GM12864 (cell line): ENCODE results near the gene DPYSL4.

ENCODE experiments used
- DNase-seq: peaks from one replicate; pipeline ENCODE4 v3.0.0-alpha.2; 2011; ENCODE audit warnings: low read depth
- H3K4me3 ChIP-seq: 2 replicates; pipeline ENCODE4 v1.5.1; 2011; ENCODE audit warnings: mild to moderate bottlenecking, low read depth, low read length, control low read depth
- TF ChIP-seq, protein P1 (sequence below): IDR thresholded peaks from 2 replicates; pipeline ENCODE4 v1.5.1; 2011; ENCODE audit warnings: low read depth, mild to moderate bottlenecking, moderate library complexity, low read length, control low read depth, inconsistent platforms; ENCODE audit errors: missing control alignments

The DPYSL4 gene

DNA sequence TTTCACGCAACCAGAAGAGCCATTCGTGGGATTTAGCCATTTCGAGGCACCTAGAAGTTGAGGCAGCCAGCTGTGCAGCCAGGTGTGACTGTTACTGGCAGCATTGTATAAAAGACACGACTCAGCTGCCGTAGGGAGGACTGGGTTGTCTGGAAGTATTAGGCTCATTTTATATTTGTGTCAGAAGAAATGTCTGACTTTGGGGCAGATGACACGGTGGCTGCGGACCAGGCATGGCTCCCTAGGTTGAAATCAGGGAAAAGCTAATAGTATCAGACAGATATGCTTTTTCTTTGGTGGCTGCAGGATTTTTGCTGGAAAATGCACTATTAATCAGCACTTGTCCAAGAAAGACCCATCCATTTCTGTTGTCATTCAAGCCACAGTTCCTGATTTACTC is 4.2 kb upstream of the DPYSL4 start:
- H3K4me3 ChIP-seq: no peak overlapping the region
- no peak for DNase-seq
- TF ChIP-seq, protein P1, sequence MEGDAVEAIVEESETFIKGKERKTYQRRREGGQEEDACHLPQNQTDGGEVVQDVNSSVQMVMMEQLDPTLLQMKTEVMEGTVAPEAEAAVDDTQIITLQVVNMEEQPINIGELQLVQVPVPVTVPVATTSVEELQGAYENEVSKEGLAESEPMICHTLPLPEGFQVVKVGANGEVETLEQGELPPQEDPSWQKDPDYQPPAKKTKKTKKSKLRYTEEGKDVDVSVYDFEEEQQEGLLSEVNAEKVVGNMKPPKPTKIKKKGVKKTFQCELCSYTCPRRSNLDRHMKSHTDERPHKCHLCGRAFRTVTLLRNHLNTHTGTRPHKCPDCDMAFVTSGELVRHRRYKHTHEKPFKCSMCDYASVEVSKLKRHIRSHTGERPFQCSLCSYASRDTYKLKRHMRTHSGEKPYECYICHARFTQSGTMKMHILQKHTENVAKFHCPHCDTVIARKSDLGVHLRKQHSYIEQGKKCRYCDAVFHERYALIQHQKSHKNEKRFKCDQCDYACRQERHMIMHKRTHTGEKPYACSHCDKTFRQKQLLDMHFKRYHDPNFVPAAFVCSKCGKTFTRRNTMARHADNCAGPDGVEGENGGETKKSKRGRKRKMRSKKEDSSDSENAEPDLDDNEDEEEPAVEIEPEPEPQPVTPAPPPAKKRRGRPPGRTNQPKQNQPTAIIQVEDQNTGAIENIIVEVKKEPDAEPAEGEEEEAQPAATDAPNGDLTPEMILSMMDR: no peak

GRCh38 chr10:132183046-132183445 is 3.7 kb upstream of the DPYSL4 start:
- DNase-seq: no peak
- no peak overlapping the region for H3K4me3 ChIP-seq
- TF ChIP-seq, protein P1: no peak

DNA sequence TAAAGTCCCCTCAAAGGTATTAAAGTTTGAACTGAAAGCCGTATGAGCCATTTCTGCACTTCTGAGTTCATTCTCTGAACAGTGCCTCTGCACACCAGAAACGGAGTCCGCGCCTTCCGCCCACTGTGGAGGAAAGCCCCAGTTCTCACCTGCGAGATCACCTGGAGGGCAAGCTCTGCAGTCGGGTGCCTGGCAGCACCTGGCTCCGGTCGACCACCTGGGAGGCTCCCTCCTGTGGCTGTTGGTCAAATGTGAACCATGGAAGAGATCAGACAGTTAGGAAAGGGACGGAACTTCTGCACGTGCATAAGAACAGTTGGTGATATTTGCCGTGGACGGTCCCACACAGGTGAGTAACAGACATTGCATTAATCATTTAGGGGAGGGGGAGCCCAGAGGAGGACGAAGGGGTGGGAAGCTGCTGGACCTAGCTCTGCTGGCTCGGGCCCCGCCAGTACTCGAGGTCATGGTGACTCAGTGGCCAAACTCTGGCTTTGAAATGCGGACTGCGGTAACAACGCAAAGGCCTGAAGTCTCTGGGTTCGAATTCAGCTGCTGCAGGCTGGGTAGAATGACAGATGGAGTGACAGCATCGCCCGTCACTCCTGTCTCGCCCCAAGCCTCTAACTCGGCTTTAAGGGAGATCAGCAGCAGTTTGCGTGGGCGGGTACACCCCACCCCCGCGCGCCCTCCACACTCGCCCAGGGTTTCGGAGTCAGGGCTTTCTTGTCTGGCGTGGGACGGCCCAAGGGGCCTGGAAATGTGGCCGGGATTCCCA is 1.7 kb upstream of the DPYSL4 start:
- no peak overlapping the region for H3K4me3 ChIP-seq
- TF ChIP-seq, protein P1: no peak
- no peak for DNase-seq

DNA sequence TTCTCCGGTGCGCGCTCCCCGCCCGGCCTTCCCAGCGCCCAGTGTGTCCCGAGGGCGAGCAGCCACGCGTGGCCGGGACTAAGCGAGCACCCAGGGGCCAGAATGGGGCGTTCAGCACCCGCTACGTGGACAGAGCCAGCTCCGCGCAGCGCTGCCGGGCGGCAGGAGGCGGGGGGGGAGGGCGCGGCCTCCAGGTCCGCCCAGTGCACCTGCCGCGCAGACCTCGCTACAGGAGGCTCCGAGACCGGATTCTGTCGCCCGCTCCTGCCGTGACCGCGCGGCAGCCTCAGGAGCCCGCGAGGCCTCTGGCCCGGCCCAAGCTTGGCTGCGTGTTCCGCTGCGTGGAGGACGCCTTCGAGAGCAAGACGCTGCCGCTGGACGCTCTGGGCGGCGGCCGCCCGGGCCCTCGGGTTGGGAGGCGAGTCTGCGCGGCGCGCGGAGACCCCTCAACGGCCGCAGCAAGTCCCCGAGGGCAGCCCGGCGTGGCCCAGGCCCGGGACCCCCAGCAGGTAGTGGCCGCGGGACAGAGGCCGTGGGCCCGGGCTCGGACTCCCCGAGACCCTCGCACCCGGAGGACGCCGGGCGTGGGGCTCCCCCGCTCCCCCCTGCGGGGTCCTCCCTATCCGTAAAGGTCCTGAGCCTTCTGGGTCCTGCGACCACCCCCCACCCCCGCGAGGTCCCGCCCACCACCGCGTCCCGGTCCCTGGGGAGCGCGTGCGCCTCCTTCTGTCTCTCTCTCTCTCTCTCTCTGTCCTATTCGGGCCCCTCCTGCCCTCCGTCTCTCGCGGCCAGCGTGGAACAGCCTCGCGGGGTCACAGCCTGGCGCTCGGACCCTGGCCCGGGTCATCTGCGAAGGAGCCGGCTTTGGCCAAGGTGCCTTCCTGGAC is 904 bp upstream of the DPYSL4 start:
- H3K4me3 ChIP-seq: no peak overlapping the region
- DNase-seq: no peak
- TF ChIP-seq, protein P1: no peak

DNA sequence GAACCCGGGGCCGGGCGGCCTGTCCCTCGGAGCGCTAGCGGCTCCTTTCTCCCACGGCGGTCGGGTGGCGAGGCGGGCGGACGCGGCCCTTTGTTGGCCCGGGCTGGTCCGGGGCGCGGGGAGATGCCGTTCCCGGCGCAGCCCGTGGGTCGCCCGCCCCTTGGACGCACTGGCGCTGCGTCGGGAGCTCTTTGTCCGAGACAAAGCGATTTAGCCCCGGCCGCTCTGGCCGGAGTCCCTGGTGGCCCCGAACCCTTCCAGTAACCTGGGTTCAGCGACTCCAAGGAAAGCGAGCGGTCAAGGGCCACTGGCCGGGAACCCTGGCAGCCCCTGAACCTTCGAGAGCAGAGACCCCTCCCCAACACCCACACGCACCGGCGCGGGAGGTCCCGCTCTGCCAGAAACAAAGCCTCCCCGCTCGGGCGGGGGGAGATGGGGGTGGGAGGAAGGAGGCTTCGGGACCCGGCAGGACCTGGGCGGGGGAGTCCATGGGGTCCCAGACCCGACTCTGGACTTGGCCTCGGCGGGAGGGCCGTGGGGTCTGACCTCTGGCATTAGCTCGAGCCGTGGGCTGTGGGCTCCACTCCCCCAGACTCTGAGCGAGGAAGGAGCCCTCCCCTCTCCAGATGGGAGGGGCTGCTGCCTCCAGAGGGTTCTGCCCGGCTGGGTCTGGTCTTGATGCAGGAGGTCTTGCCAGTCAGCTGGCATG is 836 bp downstream of the DPYSL4 start:
- H3K4me3 ChIP-seq: peak overlapping the region; percentile 14; the same call in 1 of the 2 replicates
- TF ChIP-seq, protein P1: no peak
- no peak for DNase-seq

GRCh38 chr10:132188331-132188730 is 1.6 kb downstream of the DPYSL4 start:
- no peak for DNase-seq
- TF ChIP-seq, protein P1: no peak
- H3K4me3 ChIP-seq: no peak overlapping the region
